Panc1 (cell line): Measurements from ENCODE around the gene ZNF547. TPM values are rescaled to one million over a fixed set of nuclear protein-coding genes. Genes with fewer than 3 reads are reported as not detected.

Experiments used
- ATAC-seq: fragments of 200-7000 bp; cut with Tn5 transposase; 2 replicates; pipeline ENCODE4 v1.9.1; 2020; ENCODE audit warnings: mild to moderate bottlenecking, moderate library complexity
- BruUV-seq: library from RNA; stranded (reverse); fragments of 400-500 nt; replicated peaks from 2 replicates; lab custom pipeline; 2021; lab: Mats Ljungman, UMichigan
- CTCF ChIA-PET: fragments of 300-600 bp; sonication (Branson Sonifier 250); formaldehyde crosslinking; loops from one replicate; lab custom pipeline; 2022; ENCODE audit warnings: antibody characterized with exemption; lab: Charles Lee
- POLR2A ChIA-PET: fragments of 300-600 bp; sonication (Branson Sonifier 250); formaldehyde crosslinking; loops from one replicate; lab custom pipeline; 2022; ENCODE audit warnings: antibody characterized with exemption; lab: Charles Lee
- DNase-seq: peaks from one replicate; pipeline ENCODE4 v3.0.0-alpha.2; 2010; ENCODE audit warnings: low read depth, low spot score
- H3K27ac ChIP-seq: 2 replicates; pipeline ENCODE4 v1.5.1; 2011; ENCODE audit warnings: mild to moderate bottlenecking, low read length, inconsistent platforms
- H3K27me3 ChIP-seq: fragments of 200-500 bp; sonication (Bioruptor generic); 2 replicates; pipeline ENCODE4 v1.6.0; 2014; ENCODE audit warnings: low read length, inconsistent platforms; ENCODE audit not compliant: control insufficient read depth, insufficient read depth
- H3K36me3 ChIP-seq: fragments of 200-500 bp; sonication (Bioruptor generic); 2 replicates; pipeline ENCODE4 v1.5.1; 2014; ENCODE audit warnings: inconsistent platforms, mild to moderate bottlenecking, low read length, moderate library complexity; ENCODE audit not compliant: control insufficient read depth, insufficient read depth
- H3K4me1 ChIP-seq: 2 replicates; pipeline ENCODE4 v1.5.1; 2011; ENCODE audit warnings: inconsistent platforms, mild to moderate bottlenecking, low read length, moderate library complexity; ENCODE audit not compliant: control insufficient read depth, insufficient read depth
- H3K4me3 ChIP-seq, 2 experiments: 2 replicates each; pipeline ENCODE4 v1.5.1; 2011 to 2012; ENCODE audit warnings: low read depth in 2 of 2, low read length in 2 of 2, mild to moderate bottlenecking in 2 of 2, inconsistent platforms in 1 of 2, moderate library complexity in 1 of 2
- H3K9me3 ChIP-seq: fragments of 200-500 bp; sonication (Bioruptor generic); 2 replicates; pipeline ENCODE4 v1.5.1; 2014; ENCODE audit warnings: low read depth, mild to moderate bottlenecking, inconsistent platforms, low read length, moderate library complexity; ENCODE audit not compliant: control insufficient read depth, insufficient read depth
- POLR2AphosphoS5 ChIP-seq: IDR thresholded peaks from 2 replicates; pipeline ENCODE4 v1.6.1; 2012; ENCODE audit warnings: mild to moderate bottlenecking, low read depth, low read length, moderate library complexity
- SIN3A ChIP-seq: IDR thresholded peaks from 2 replicates; pipeline ENCODE4 v1.6.1; 2012; ENCODE audit warnings: low read depth, mild to moderate bottlenecking, low read length, moderate library complexity, borderline replicate concordance; ENCODE audit not compliant: insufficient read depth
- TCF7L2 ChIP-seq: IDR thresholded peaks from 2 replicates; pipeline ENCODE4 v1.6.1; 2011; ENCODE audit warnings: mild to moderate bottlenecking, low read depth, low read length, inconsistent platforms
- in situ Hi-C: cut with HindIII; loops from 2 replicates; pipeline ENCODE4 v1.10.0; 2016; ENCODE audit warnings: low sequenced_read_pairs, low pct_unique_long_range_greater_than_20kb
- intact Hi-C: fragments of 100-400 bp; cut with micrococcal nuclease; formaldehyde crosslinking; loops from one replicate; pipeline ENCODE4 v1.10.0; 2022; ENCODE audit not compliant: unreplicated experiment
- total RNA-seq: library from RNA; stranded (reverse); gene quantifications from one replicate; pipeline ENCODE4 v1.2.1, GENCODE V29; 2021; ENCODE audit not compliant: unreplicated experiment
- TF ChIP-seq, protein P1 (sequence below): fragments of 450-650 bp; IDR thresholded peaks from 2 replicates; pipeline ENCODE4 v1.5.1; 2017; ENCODE audit warnings: mild to moderate bottlenecking

ZNF547 gene
- total RNA-seq, 1 experiment from 2014 or later, result 4.1 TPM

DNA sequence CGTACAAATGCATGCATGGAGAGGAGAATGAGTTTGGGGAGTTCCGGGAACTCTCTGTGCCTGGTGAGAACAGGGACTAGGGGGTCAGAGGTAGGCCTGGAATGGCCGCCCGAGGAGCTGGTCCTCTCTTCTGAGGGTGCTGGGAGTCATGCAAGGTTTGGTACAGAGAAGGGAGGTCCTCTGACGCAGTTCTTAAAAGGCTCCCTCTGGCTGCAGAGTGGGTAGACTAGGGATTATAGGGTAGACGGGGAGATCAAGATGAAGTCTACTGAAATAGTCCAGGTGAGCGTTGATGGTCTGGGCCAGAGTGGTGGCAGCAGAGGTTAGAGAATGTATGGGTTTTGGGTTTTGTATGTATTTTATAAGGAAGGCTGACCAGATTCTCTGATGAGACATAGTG lies 11.5 kb upstream of the ZNF547 start:
- Histone ChIP-seq H3K36me3 (peaks cover 12% of the 10 kb centered on the region), H3K27ac (peak overlapping the region; percentile 87), H3K4me3 (peak overlapping the region; percentile 87 to 97), H3K27me3 (no peaks in the 10 kb centered on the region), H3K9me3 (peaks cover 23% of the 10 kb centered on the region), H3K4me1 (peaks cover 11% of the 10 kb centered on the region; the same call in 1 of the 2 replicates)
- POLR2A ChIA-PET, result no interaction called here
- 0 out of 2 replicates have a peak, but pooled peaks have one; percentile 35 for TF ChIP-seq SIN3A
- TF ChIP-seq, protein P1, sequence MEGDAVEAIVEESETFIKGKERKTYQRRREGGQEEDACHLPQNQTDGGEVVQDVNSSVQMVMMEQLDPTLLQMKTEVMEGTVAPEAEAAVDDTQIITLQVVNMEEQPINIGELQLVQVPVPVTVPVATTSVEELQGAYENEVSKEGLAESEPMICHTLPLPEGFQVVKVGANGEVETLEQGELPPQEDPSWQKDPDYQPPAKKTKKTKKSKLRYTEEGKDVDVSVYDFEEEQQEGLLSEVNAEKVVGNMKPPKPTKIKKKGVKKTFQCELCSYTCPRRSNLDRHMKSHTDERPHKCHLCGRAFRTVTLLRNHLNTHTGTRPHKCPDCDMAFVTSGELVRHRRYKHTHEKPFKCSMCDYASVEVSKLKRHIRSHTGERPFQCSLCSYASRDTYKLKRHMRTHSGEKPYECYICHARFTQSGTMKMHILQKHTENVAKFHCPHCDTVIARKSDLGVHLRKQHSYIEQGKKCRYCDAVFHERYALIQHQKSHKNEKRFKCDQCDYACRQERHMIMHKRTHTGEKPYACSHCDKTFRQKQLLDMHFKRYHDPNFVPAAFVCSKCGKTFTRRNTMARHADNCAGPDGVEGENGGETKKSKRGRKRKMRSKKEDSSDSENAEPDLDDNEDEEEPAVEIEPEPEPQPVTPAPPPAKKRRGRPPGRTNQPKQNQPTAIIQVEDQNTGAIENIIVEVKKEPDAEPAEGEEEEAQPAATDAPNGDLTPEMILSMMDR, result no peak
- CTCF ChIA-PET, result no interaction called here
- ATAC-seq (peak; percentile 3; the same call in 1 of the 2 replicates), DNase-seq (no peak)
- BruUV-seq, result no TSS peak
- in situ Hi-C loops (no loop called here), intact Hi-C loops (no loop called here)

DNA sequence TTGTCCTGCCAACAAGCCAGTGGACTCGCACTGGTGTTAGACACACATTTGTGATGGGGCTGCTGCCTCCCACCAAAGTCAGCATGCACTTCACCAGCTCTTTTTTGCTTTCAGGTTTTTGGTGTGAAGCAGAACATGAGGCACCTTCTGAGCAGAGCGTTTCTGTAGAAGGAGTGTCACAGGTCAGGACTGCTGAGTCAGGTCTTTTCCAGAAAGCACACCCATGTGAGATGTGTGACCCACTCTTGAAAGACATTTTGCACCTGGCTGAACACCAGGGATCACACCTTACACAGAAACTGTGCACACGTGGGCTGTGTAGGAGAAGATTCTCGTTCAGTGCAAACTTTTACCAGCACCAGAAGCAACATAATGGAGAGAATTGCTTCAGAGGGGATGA lies 7.4 kb upstream of the ZNF547 start:
- H3K27me3 ChIP-seq, result no peaks in the 10 kb centered on the region
- ChIA-PET POLR2A (interaction anchor here (0.7 kb wide), 1 partner anchor 67 kb away, joined by 3 read pairs; no protein-coding TSS in a partner anchor), CTCF (no interaction called here)
- no TSS peak for BruUV-seq
- H3K4me3 ChIP-seq, result no peak overlapping the region
- H3K27ac ChIP-seq, result no peak overlapping the region
- in situ Hi-C loops, result no loop called here
- ATAC-seq, result no peak
- no peak for DNase-seq
- intact Hi-C loops, result no loop called here
- TF ChIP-seq TCF7L2 (no peak), POLR2AphosphoS5 (no peak), SIN3A (no peak)
- TF ChIP-seq, protein P1, result no peak
- peaks cover 8% of the 10 kb centered on the region; the same call in 1 of the 2 replicates for H3K4me1 ChIP-seq
- H3K9me3 ChIP-seq, result peaks cover 34% of the 10 kb centered on the region
- peaks cover 12% of the 10 kb centered on the region for H3K36me3 ChIP-seq

DNA sequence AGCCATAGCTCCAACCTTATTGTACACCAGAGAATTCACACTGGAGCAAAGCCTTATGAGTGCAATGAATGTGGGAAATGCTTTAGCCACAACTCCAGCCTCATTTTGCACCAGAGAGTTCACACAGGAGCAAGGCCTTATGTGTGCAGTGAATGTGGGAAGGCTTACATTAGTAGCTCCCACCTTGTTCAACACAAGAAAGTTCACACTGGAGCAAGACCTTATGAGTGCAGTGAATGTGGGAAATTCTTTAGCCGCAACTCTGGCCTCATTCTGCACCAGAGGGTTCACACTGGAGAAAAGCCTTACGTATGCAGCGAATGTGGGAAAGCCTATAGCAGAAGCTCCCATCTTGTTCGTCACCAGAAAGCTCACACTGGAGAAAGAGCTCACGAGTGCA lies 5.9 kb upstream of the ZNF547 start:
- H3K27ac ChIP-seq, result no peak overlapping the region
- ChIA-PET CTCF (no interaction called here), POLR2A (no interaction called here)
- peaks cover 34% of the 10 kb centered on the region for H3K9me3 ChIP-seq
- no peaks in the 10 kb centered on the region for H3K27me3 ChIP-seq
- BruUV-seq, result no TSS peak
- ATAC-seq, result no peak
- TF ChIP-seq, protein P1, result no peak
- TF ChIP-seq SIN3A, result no peak
- intact Hi-C loops (no loop called here), in situ Hi-C loops (no loop called here)
- H3K4me3 ChIP-seq, result no peak overlapping the region
- no peak for DNase-seq
- H3K4me1 ChIP-seq, result peaks cover 6% of the 10 kb centered on the region; the same call in 1 of the 2 replicates
- H3K36me3 ChIP-seq, result peaks cover 7% of the 10 kb centered on the region; the same call in 1 of the 2 replicates
